Measurements from ENCODE around the gene REC8. TPM values are rescaled to one million over a fixed set of nuclear protein-coding genes. Genes with fewer than 3 reads are reported as not detected.

The REC8 gene
- total RNA-seq, 1 experiment from 2014 or later: 7.6 TPM

DNA sequence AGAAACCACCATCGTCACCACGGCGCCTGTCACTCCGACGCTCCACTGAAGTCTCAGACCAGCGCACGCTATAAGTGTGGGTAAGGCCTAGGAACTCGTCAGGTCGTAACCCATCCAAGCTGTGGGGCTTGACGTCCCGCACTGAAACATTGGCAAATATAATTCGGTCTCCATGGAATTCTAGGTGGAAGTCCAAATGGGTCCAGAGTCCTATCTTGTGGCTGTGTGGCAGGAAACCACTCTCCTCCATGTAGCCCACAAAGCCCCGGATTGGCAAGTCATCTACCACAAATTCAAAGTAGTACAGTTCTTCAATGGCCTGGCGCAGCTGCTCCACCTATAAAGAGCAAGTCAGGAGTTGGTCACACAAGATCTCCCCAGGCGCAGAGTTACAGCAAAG is 21.1 kb downstream of the REC8 start:
- no peaks in the 10 kb centered on the region for H4K20me1 ChIP-seq (ENCODE audit: insufficient read depth)
- no peaks in the 10 kb centered on the region for H3K9me2 ChIP-seq (ENCODE audit: insufficient read depth)
- POLR2A ChIA-PET: no interaction called here
- no peaks in the 10 kb centered on the region for H3K9me3 ChIP-seq (ENCODE audit: control insufficient read depth in 1 of 2, insufficient read depth in 1 of 2, low read depth in 1 of 2, low read length in 2 of 2)
- H3K4me1 ChIP-seq (ENCODE audit: control insufficient read depth in 1 of 2, insufficient read depth in 2 of 2, low read length in 2 of 2): peaks cover 23 to 35% of the 10 kb centered on the region in 2 experiments
- BruUV-seq (replicated peaks): no TSS peak
- no peak overlapping the region for H3K4me3 ChIP-seq (replicated peaks in 1 of 2; ENCODE audit: low read depth in 1 of 2, low read length in 2 of 2)
- no peaks in the 10 kb centered on the region for H3K27me3 ChIP-seq (ENCODE audit: insufficient read depth, low read length)
- no peak overlapping the region for H3K27ac ChIP-seq (ENCODE audit: low read depth, low read length)
- H3K79me2 ChIP-seq (ENCODE audit: insufficient read depth, low read length): peaks cover 39% of the 10 kb centered on the region
- TF ChIP-seq, protein P1, sequence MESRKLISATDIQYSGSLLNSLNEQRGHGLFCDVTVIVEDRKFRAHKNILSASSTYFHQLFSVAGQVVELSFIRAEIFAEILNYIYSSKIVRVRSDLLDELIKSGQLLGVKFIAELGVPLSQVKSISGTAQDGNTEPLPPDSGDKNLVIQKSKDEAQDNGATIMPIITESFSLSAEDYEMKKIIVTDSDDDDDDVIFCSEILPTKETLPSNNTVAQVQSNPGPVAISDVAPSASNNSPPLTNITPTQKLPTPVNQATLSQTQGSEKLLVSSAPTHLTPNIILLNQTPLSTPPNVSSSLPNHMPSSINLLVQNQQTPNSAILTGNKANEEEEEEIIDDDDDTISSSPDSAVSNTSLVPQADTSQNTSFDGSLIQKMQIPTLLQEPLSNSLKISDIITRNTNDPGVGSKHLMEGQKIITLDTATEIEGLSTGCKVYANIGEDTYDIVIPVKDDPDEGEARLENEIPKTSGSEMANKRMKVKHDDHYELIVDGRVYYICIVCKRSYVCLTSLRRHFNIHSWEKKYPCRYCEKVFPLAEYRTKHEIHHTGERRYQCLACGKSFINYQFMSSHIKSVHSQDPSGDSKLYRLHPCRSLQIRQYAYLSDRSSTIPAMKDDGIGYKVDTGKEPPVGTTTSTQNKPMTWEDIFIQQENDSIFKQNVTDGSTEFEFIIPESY (IDR thresholded peaks at IDR 0.05; ENCODE audit: extremely low read depth, insufficient replicate concordance, low read length): no peak
- TF ChIP-seq SP1 (IDR thresholded peaks at IDR 0.05; ENCODE audit: low read depth) (no peak), ELF1 (IDR thresholded peaks at IDR 0.05; ENCODE audit: borderline replicate concordance, low read depth) (no peak)
- ATAC-seq: no peak
- RAD21 ChIA-PET (ENCODE audit: low non-redundant PET in 1 of 2, low total read pairs in 2 of 2, uncharacterized antibody in 2 of 2, unreplicated experiment in 2 of 2): no interaction called here
- DNase-seq (ENCODE audit: low read depth, low spot score): no peak
- intact Hi-C loops (cut with micrococcal nuclease): no loop called here
- CTCF ChIA-PET: no interaction called here
- H3K36me3 ChIP-seq (ENCODE audit: control insufficient read depth in 1 of 2, insufficient read depth in 2 of 2, low read length in 2 of 2): peaks cover 8 to 12% of the 10 kb centered on the region in 2 experiments; a peak in 3 of 4 replicates
- H3K4me2 ChIP-seq (ENCODE audit: low read length): no peak overlapping the region
- no peak overlapping the region for H2AFZ ChIP-seq (ENCODE audit: low read depth, low read length, poor library complexity, severe bottlenecking)
- H3K9ac ChIP-seq (ENCODE audit: low read length): no peak overlapping the region

DNA sequence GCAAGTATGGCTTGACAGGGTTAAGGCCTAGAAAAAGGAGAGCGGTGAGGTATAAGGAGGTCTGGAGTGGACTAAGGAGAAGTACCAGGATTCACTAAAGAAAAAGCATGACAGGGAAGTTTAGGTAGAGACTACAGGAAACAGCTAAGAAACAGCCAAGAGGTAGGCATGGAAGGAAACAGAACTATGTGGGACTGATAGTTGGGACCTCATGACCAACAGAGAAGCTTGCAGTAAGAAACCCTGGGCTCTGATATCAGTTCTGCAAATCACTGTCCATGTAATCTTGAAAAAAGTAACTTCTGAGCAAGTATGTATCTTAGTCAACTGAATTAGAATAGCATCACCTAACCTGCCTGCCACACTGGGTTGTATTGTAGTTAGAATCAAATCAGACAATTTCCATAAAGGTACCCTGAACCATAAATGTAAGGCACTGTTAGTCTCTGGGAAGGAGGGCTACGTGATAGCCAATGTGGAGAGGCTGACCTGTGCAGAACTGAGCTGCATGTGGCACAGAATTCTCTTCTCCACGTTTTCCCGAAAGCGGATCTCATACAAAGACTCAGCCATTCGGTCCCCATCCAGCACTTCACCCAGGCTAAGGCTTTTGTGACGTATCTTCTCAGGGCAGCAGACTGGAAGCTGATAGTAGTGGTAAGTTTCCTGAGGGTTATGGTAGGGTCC is 22.4 kb downstream of the REC8 start:
- RAD21 ChIA-PET (ENCODE audit: low non-redundant PET in 1 of 2, low total read pairs in 2 of 2, uncharacterized antibody in 2 of 2, unreplicated experiment in 2 of 2): no interaction called here
- CTCF ChIA-PET: no interaction called here
- intact Hi-C loops (cut with micrococcal nuclease): no loop called here
- H3K9ac ChIP-seq (ENCODE audit: low read length): peak overlapping the region; percentile 91; the same call in 1 of the 2 replicates
- BruUV-seq (replicated peaks): TSS peak; percentile 56
- no peaks in the 10 kb centered on the region for H3K9me3 ChIP-seq (ENCODE audit: control insufficient read depth in 1 of 2, insufficient read depth in 1 of 2, low read depth in 1 of 2, low read length in 2 of 2)
- DNase-seq (ENCODE audit: low read depth, low spot score) (no peak), ATAC-seq (no peak)
- H2AFZ ChIP-seq (ENCODE audit: low read depth, low read length, poor library complexity, severe bottlenecking): no peak overlapping the region
- POLR2A ChIA-PET: interaction anchor here (1.3 to 1.9 kb wide), 2 partner anchors 12 to 19 kb away, joined by 4 to 8 read pairs; partner anchors contain the start of gene CHMP4A
- no peaks in the 10 kb centered on the region for H4K20me1 ChIP-seq (ENCODE audit: insufficient read depth)
- peaks cover 12% of the 10 kb centered on the region in 2 experiments; a peak in 3 of 4 replicates for H3K36me3 ChIP-seq (ENCODE audit: control insufficient read depth in 1 of 2, insufficient read depth in 2 of 2, low read length in 2 of 2)
- peaks cover 18 to 30% of the 10 kb centered on the region in 2 experiments for H3K4me1 ChIP-seq (ENCODE audit: control insufficient read depth in 1 of 2, insufficient read depth in 2 of 2, low read length in 2 of 2)
- peak overlapping the region; percentile 84 for H3K4me2 ChIP-seq (ENCODE audit: low read length)
- H3K27ac ChIP-seq (ENCODE audit: low read depth, low read length): peak overlapping the region; percentile 96
- H3K4me3 ChIP-seq (replicated peaks in 1 of 2; ENCODE audit: low read depth in 1 of 2, low read length in 2 of 2): peak overlapping the region; percentile 85 to 88
- H3K9me2 ChIP-seq (ENCODE audit: insufficient read depth): no peaks in the 10 kb centered on the region
- no peaks in the 10 kb centered on the region for H3K27me3 ChIP-seq (ENCODE audit: insufficient read depth, low read length)
- peaks cover 33% of the 10 kb centered on the region for H3K79me2 ChIP-seq (ENCODE audit: insufficient read depth, low read length)
- no peak for TF ChIP-seq EGR1 (IDR thresholded peaks at IDR 0.05; ENCODE audit: low read depth)
- TF ChIP-seq, protein P1 (IDR thresholded peaks at IDR 0.05; ENCODE audit: extremely low read depth, insufficient replicate concordance, low read length): no peak
- TF ChIP-seq, protein P2, sequence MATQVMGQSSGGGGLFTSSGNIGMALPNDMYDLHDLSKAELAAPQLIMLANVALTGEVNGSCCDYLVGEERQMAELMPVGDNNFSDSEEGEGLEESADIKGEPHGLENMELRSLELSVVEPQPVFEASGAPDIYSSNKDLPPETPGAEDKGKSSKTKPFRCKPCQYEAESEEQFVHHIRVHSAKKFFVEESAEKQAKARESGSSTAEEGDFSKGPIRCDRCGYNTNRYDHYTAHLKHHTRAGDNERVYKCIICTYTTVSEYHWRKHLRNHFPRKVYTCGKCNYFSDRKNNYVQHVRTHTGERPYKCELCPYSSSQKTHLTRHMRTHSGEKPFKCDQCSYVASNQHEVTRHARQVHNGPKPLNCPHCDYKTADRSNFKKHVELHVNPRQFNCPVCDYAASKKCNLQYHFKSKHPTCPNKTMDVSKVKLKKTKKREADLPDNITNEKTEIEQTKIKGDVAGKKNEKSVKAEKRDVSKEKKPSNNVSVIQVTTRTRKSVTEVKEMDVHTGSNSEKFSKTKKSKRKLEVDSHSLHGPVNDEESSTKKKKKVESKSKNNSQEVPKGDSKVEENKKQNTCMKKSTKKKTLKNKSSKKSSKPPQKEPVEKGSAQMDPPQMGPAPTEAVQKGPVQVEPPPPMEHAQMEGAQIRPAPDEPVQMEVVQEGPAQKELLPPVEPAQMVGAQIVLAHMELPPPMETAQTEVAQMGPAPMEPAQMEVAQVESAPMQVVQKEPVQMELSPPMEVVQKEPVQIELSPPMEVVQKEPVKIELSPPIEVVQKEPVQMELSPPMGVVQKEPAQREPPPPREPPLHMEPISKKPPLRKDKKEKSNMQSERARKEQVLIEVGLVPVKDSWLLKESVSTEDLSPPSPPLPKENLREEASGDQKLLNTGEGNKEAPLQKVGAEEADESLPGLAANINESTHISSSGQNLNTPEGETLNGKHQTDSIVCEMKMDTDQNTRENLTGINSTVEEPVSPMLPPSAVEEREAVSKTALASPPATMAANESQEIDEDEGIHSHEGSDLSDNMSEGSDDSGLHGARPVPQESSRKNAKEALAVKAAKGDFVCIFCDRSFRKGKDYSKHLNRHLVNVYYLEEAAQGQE (IDR thresholded peaks at IDR 0.05; ENCODE audit: low read depth): no peak
- TF ChIP-seq JUND (IDR thresholded peaks at IDR 0.05): no peak
- TF ChIP-seq YY1 (IDR thresholded peaks at IDR 0.05; ENCODE audit: extremely low read depth, insufficient replicate concordance, low read depth, low read length): no peak
- no peak for TF ChIP-seq TCF7L2 (IDR thresholded peaks at IDR 0.05; ENCODE audit: borderline replicate concordance, extremely low read depth, insufficient read depth, insufficient read length)
- TF ChIP-seq, protein P3, sequence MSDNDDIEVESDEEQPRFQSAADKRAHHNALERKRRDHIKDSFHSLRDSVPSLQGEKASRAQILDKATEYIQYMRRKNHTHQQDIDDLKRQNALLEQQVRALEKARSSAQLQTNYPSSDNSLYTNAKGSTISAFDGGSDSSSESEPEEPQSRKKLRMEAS (IDR thresholded peaks at IDR 0.05): no peak
- no peak for TF ChIP-seq POLR2AphosphoS5 (IDR thresholded peaks at IDR 0.05; ENCODE audit: low read depth, low read length)

Measured in HCT116 (cell line).